HepG2 (cell line): ENCODE results near the gene FRMD1. TPM values are rescaled to one million over a fixed set of nuclear protein-coding genes. Genes with fewer than 3 reads are reported as not detected.
A peak's percentile ranks its signal among the peaks of the same experiment; 100 is the strongest.

Experiments
- AHR ChIP-seq: IDR thresholded peaks from 2 replicates; pipeline ENCODE4 v1.6.1; 2018; ENCODE audit warnings: missing genetic modification reagents, missing compliant biosample characterization
- CBX1 ChIP-seq: IDR thresholded peaks from one replicate; pipeline ENCODE4 v1.6.1; 2016; ENCODE audit warnings: antibody characterized with exemption, low read depth
- FOXP1 ChIP-seq, 2 experiments: fragments of 450-650 bp in 1 of 2; IDR thresholded peaks; 2 replicates each; pipeline ENCODE4 v1.6.1; 2017 to 2018; ENCODE audit warnings: antibody characterized with exemption in 1 of 2
- HOXA9 ChIP-seq: sonication (generic); formaldehyde crosslinking; IDR thresholded peaks from 2 replicates; pipeline ENCODE4 v1.8.1; 2022; ENCODE audit warnings: missing genetic modification reagents, mild to moderate bottlenecking, moderate library complexity, borderline replicate concordance
- JUND ChIP-seq: sonication (generic); formaldehyde crosslinking; IDR thresholded peaks from 2 replicates; pipeline ENCODE4 v1.8.0; 2022; ENCODE audit warnings: mild to moderate bottlenecking, missing genetic modification reagents
- MAFK ChIP-seq, 2 experiments: IDR thresholded peaks in 1 of 2; conservative IDR thresholded peaks in 1 of 2; 2 replicates each; pipeline ENCODE4 v1.6.1; 2011; ENCODE audit warnings: improper control_type of control experiment in 2 of 2, low read length in 2 of 2
- MAX ChIP-seq: IDR thresholded peaks from 2 replicates; pipeline ENCODE4 v1.6.1; 2012; ENCODE audit warnings: inconsistent platforms
- MXI1 ChIP-seq: IDR thresholded peaks from 3 replicates; pipeline ENCODE4 v1.6.1; 2012; ENCODE audit warnings: low read depth, low read length, inconsistent platforms, borderline replicate concordance
- RFXAP ChIP-seq: sonication (generic); formaldehyde crosslinking; IDR thresholded peaks from 2 replicates; pipeline ENCODE4 v1.4.0; 2020; ENCODE audit warnings: missing genetic modification reagents, borderline replicate concordance
- SMYD3 ChIP-seq: sonication (generic); formaldehyde crosslinking; IDR thresholded peaks from 2 replicates; pipeline ENCODE4 v1.8.1; 2023; ENCODE audit warnings: mild to moderate bottlenecking, missing genetic modification reagents
- SPEN ChIP-seq: sonication (generic); formaldehyde crosslinking; IDR thresholded peaks from 2 replicates; pipeline ENCODE4 v1.5.1; 2020; ENCODE audit warnings: low read depth, mild to moderate bottlenecking, missing genetic modification reagents
- STAT5B ChIP-seq: sonication (generic); formaldehyde crosslinking; IDR thresholded peaks from 2 replicates; pipeline ENCODE4 v1.4.0; 2020; ENCODE audit warnings: missing genetic modification reagents
- ZFP36L2 ChIP-seq: sonication (generic); formaldehyde crosslinking; IDR thresholded peaks from 2 replicates; pipeline ENCODE4 v1.4.0; 2020; ENCODE audit warnings: missing genetic modification reagents
- ZNF207 ChIP-seq: fragments of 450-650 bp; IDR thresholded peaks from 2 replicates; pipeline ENCODE4 v1.6.1; 2016; ENCODE audit warnings: antibody characterized with exemption, borderline replicate concordance
- ZNF276 ChIP-seq: sonication (generic); formaldehyde crosslinking; IDR thresholded peaks from 2 replicates; pipeline ENCODE4 v1.4.0; 2020; ENCODE audit warnings: mild to moderate bottlenecking, low read depth, missing genetic modification reagents
- ZNF441 ChIP-seq: sonication (generic); formaldehyde crosslinking; IDR thresholded peaks from 2 replicates; pipeline ENCODE4 v1.7.0; 2021; ENCODE audit warnings: missing genetic modification reagents, borderline replicate concordance
- ZNF510 ChIP-seq: sonication (generic); formaldehyde crosslinking; IDR thresholded peaks from 2 replicates; pipeline ENCODE4 v1.4.0; 2020; ENCODE audit warnings: low read depth, mild to moderate bottlenecking, missing genetic modification reagents
- ZNF550 ChIP-seq: sonication (generic); formaldehyde crosslinking; IDR thresholded peaks from 2 replicates; pipeline ENCODE4 v1.4.0; 2020; ENCODE audit warnings: mild to moderate bottlenecking, missing genetic modification reagents, borderline replicate concordance
- ZNF574 ChIP-seq: sonication (generic); formaldehyde crosslinking; IDR thresholded peaks from 2 replicates; pipeline ENCODE4 v1.4.0; 2020; ENCODE audit warnings: missing genetic modification reagents
- ZNF576 ChIP-seq: sonication (generic); formaldehyde crosslinking; IDR thresholded peaks from 2 replicates; pipeline ENCODE4 v1.4.0; 2020; ENCODE audit warnings: mild to moderate bottlenecking, missing genetic modification reagents
- ZNF616 ChIP-seq: sonication (generic); formaldehyde crosslinking; IDR thresholded peaks from 2 replicates; pipeline ENCODE4 v1.5.0; 2020; ENCODE audit warnings: low read depth, mild to moderate bottlenecking, missing genetic modification reagents
- ZNF670 ChIP-seq: sonication (generic); formaldehyde crosslinking; IDR thresholded peaks from 2 replicates; pipeline ENCODE4 v1.8.0; 2022; ENCODE audit warnings: mild to moderate bottlenecking, missing genetic modification reagents, borderline replicate concordance
- ZNF703 ChIP-seq: sonication (generic); formaldehyde crosslinking; IDR thresholded peaks from 2 replicates; pipeline ENCODE4 v1.5.1; 2020; ENCODE audit warnings: missing genetic modification reagents, mild to moderate bottlenecking, moderate library complexity, borderline replicate concordance
- ZSCAN12 ChIP-seq: sonication (generic); formaldehyde crosslinking; IDR thresholded peaks from 2 replicates; pipeline ENCODE4 v1.9.0; 2021; ENCODE audit warnings: mild to moderate bottlenecking, missing genetic modification reagents
- ZSCAN25 ChIP-seq: sonication (generic); formaldehyde crosslinking; IDR thresholded peaks from 2 replicates; pipeline ENCODE4 v1.8.0; 2022; ENCODE audit warnings: mild to moderate bottlenecking, missing genetic modification reagents
- ZSCAN30 ChIP-seq: sonication (generic); formaldehyde crosslinking; IDR thresholded peaks from 2 replicates; pipeline ENCODE4 v1.5.0; 2020; ENCODE audit warnings: mild to moderate bottlenecking, missing genetic modification reagents
- polyA plus RNA-seq, 8 experiments: library from polyadenylated mRNA; depleted of rRNA in 3 of 8; stranded (reverse) in 7 of 8; unstranded in 1 of 8; fragments of >200 nt; fragmentation: Illumina TruSeq in 4 of 8; extraction: Trizol in 4 of 8; gene quantifications; 2 replicates each; pipeline versions ENCODE4 v1.2.1 to v1.2.3, GENCODE V29; 2011 to 2016; ENCODE audit warnings: low read depth in 4 of 8, missing spikeins in 1 of 8, mixed read lengths in 1 of 8; ENCODE audit not compliant: insufficient read depth in 1 of 8
- total RNA-seq, 5 experiments: library from RNA; depleted of rRNA; stranded (reverse); fragments of >200 nt; fragmentation: Illumina TruSeq; extraction: Trizol; gene quantifications; 2 replicates each; pipeline ENCODE4 v1.2.3, GENCODE V29; 2016; ENCODE audit warnings: low read depth in 1 of 5

FRMD1 gene
- total and polyA plus RNA-seq, 2 of the 13 experiments (the other 11 are each of a cell fraction or from before 2014, with no cell fraction given), result 0.01 TPM; not detected in 1

- TF ChIP-seq ZNF574 (CRISPR knock-in tag) (no peak), ZNF276 (CRISPR knock-in tag) (0 out of 2 replicates have a peak, but pooled peaks have one; percentile 39), ZNF616 (CRISPR knock-in tag) (no peak), AHR (CRISPR knock-in tag) (no peak), ZNF576 (no peak), ZNF441 (CRISPR knock-in tag) (no peak), STAT5B (CRISPR knock-in tag) (no peak), ZNF207 (no peak), JUND (CRISPR knock-in tag) (peak; percentile 83), SPEN (CRISPR knock-in tag) (peak; percentile 53), MXI1 (0 out of 3 replicates have a peak, but pooled peaks have one; percentile 42), ZSCAN25 (peak; percentile 67; the same call in 1 of the 2 replicates), ZNF703 (no peak), ZFP36L2 (CRISPR knock-in tag) (no peak), ZSCAN12 (CRISPR knock-in tag) (no peak), ZNF510 (CRISPR knock-in tag) (no peak), CBX1 (peak; percentile 93), RFXAP (CRISPR knock-in tag) (no peak), MAX (peak; percentile 83), SMYD3 (CRISPR knock-in tag) (no peak), ZNF670 (no peak), HOXA9 (CRISPR knock-in tag) (no peak), ZNF550 (CRISPR knock-in tag) (no peak), MAFK (conservative IDR thresholded peaks at IDR 0.05 in 1 of 2, IDR thresholded peaks at IDR 0.05 in 1 of 2; ENCODE audit: low read length in 2 of 2) (no peak), ZSCAN30 (CRISPR knock-in tag) (no peak), FOXP1 (IDR thresholded peaks at IDR 0.05) (no peak), FOXP1 (CRISPR knock-in tag; IDR thresholded peaks at IDR 0.05) (no peak)
Observed at GRCh38 chr6:168116975-168117899, 38.2 kb upstream of the FRMD1 start (continued).
